Left hindlimb (tissue), 1 donor: Measurements from ENCODE around the gene DNER.
"Not testable (repeated sequence)": the region's sequence is repeated elsewhere in the genome, so short reads cannot be mapped to it uniquely, and the experiment has no call there.

Source experiments
- DNase-seq: peaks from one replicate; pipeline ENCODE4 v3.0.0-alpha.2; 2018

The DNER gene

DNA sequence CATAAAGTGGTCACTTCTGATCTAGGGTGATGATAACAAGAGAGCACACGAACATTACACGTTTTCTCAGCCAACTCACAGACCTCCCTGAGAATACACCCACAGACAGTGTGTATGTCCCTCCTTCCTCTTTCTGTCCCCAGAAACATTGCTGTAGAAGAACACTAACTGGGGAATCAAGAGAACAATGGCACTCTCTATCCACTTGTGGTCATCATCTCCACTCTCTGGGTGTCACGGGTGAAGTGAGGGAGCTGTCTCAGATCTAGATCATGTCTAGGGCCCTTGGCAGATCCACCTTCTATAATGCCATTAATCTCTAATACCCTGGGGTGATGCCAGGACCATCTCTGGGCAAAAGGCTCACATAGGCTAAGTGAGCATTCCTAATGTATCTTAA lies 97.9 kb downstream of the DNER start:
- DNase-seq = no peak

DNA sequence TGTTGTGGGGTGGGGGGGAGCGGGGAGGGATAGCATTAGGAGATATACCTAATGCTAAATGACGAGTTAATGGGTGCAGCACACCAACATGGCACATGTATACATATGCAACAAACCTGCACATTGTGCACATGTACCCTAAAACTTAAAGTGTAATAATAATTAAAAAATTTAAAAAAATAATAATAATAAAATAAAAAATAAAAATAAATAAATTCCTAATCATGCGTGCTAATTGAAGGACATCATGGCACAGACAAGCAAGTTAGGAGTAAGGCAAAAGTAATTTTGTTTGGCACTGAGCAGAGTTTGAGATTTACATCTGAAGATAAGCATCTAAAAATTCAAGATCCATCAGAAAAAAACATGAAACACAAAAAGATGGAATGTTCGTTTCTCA lies 100.3 kb downstream of the DNER start:
- not testable (repeated sequence) for DNase-seq

- DNase-seq = no peak
These were observed 101.9 kb downstream of the DNER start for GRCh38 chr2:229612384-229612971.

GRCh38 chr2:229611360-229611759 lies 103.0 kb downstream of the DNER start:
- no peak for DNase-seq

GRCh38 chr2:229610872-229611271 lies 103.5 kb downstream of the DNER start:
- no peak for DNase-seq

DNA sequence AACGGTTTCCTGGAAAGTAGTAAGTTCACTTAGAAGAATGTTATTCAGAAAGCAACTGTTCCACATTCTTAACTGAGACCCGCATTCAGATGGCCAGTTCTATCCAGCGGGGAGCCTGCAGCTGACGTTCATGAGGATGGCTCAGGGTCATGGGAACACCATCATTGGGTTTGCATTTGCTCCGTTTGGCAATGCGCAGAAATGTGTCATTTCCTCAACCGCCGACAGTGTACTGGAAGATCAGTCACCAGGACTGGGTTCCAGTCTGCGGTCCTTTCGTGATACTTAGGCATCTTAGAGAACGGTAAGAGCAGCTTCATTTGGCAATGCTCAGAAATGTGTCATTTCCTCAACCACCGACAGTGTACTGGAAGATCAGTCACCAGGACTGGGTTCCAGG lies 104.0 kb downstream of the DNER start:
- DNase-seq = no peak

DNA sequence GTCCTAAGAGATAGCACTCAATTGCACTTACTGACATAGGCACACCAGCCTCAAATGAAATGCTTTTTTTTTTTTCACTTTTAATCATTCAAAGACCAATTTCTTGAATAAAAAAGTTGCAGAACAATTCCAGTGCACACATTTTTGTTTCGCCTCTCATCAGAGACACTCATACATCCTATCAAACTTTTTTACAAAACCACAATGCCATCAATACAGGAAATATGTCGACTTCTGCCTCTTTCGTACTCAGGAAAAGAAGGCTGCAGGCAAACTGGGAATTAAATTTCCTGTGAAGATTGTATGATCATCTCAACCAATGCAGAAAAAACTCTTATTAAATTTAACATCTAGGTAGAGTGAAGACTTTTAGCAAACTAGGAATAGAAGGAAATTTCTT lies 112.4 kb downstream of the DNER start:
- no peak for DNase-seq

GRCh38 chr2:229601396-229601795 lies 113.0 kb downstream of the DNER start:
- DNase-seq = no peak

- DNase-seq = no peak
These were observed 116.1 kb downstream of the DNER start for GRCh38 chr2:229598227-229598626.

DNA sequence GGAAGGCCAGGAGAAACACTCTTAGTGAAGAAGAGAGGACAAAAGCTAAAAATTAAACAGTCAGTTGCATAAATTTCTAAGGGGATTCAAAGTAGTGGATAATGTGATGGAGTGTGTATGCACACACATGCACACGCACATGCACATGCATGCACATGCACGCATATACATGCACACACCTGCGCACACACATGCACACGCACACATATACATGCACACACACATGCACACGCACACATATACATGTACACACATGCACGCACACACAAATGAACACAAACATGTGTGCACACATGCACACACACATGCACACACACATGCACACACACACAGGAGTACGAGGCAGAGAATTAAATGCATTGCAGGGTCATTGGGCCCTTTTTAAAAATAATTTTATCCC lies 117.6 kb downstream of the DNER start:
- no peak for DNase-seq

DNA sequence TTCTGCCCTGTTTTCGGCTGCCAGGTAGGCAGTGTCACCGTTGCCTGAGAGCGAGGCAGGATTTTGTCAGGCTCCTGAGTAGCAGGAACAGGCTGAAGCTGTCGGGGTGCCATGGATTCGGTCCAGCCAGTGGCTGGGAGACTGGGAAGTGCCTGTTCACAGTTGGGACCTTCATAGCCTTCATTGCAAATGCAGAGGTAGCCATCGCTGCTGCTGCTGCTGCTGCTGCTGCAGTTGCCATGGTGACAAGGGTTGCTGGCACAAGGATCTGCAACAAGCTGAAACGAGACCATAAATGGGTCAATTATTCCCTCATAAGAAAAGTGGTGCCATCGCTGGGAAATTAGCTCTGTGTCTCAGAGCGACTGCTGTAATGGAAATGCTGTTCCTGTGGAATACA lies 122.7 kb downstream of the DNER start:
- no peak for DNase-seq

- peak; percentile 80 for DNase-seq
These were observed 127.3 kb downstream of the DNER start for GRCh38 chr2:229586746-229587705.

DNA sequence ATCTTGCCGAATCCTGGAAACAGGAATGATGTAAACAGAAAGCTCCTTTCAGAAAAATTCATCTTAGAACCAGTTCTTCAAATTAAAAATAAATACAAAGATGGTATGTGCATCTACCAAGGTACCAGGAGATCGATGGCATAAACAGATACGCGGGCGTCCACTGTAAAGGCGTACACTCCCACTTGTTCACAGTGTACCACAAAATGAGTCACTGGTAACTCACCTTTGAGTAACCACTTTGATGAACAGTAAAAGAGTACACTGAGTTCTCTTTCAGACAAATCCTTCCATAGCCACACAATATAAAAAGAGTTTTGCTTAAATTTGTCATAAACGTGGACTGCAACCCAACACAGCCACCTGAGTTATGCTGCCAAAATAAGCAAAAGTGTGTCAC lies 128.3 kb downstream of the DNER start:
- no peak for DNase-seq

DNA sequence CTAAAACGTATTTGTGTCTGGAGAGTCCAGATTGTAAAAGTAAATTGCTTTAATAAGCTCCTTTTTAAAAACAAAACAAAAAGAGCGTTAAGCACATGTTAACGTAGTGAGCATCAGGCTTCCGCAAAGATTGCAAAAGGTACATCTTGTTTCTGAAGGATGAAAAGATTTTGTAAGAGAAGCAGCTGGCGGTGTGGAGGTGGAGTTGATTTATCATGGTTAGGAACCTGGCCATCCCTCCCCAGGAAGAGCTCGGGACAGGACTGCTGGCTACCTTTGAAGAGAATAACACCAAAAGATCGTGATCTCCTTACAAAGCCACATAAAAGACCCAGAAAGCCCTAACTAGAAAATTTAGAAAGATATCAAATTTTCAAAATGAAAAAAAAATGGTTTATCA lies 132.2 kb downstream of the DNER start:
- no peak for DNase-seq

DNA sequence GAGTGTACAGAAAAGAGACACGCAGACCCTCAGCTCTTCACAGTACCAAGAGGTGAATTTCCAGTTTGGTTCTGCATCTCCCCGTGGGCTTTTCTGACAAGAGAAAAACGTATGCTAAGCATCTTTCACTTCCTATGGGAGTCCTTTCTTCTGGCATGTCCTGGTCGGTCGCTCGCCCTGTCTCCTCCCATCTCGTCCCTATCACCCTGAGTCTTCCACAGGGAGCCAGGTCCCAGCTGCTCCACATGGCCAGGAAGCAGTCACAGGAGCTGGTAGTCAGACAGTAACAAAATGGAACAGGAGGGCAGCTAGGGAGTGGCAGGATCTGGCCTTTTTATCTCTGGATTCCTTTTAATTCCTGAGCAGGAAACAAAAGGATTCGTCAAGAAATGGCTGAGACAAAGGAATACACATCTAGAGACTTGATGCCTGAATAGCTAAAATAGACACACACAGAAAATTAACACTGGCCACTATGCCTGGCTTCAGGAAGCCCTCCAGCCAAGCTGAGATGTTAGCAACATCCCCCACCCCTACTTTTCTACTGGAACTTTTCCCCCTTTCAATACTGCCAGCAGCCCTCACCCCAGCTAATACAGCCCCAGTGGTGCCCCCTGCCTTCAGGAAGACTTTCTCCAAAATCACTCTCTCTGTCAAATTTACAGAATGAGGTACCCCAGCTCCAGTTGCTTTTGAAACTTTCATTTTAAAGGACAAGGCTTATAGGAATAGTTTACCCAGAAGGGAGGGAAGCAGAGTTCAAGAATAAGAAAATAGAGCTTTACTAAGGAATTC lies 136.1 kb downstream of the DNER start:
- DNase-seq = no peak

- DNase-seq = no peak
These were observed 138.6 kb downstream of the DNER start for GRCh38 chr2:229575569-229576315.

DNA sequence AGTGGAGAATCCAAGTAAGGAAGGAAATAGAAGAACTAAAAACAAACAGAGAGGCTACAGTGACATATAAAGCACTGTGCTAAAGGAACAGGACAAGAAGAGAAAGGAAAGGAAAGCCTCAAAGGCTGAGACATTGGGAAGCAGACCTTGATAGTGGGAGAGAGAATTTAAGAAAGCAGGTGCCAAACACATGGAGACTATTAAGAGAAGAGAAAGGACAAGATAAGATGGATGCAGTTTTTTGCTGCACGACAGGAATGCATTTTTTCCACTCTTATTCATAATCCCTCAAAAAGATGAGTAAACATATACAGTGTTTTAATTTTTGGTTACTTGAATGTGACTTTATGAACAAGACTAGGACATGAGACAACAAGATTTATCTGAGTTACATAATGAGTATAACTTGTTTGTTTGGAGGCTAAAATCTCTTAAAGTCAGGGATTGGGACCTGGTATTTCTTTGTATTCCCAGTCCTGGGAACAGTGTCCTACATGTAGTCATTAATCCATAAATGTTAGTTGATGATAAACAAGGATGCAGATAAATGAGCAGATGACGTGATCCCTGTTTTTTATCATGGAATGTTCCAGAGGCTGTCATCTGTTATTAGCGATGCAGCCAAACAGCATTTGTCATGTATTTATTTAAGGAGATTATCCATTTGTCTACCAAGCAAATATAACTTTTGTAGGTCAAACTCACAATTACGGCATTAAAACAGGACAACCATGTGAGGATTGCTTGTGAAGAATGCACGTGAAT lies 141.7 kb downstream of the DNER start:
- DNase-seq = no peak

- no peak for DNase-seq
These were observed 143.1 kb downstream of the DNER start for GRCh38 chr2:229571243-229571642.

DNA sequence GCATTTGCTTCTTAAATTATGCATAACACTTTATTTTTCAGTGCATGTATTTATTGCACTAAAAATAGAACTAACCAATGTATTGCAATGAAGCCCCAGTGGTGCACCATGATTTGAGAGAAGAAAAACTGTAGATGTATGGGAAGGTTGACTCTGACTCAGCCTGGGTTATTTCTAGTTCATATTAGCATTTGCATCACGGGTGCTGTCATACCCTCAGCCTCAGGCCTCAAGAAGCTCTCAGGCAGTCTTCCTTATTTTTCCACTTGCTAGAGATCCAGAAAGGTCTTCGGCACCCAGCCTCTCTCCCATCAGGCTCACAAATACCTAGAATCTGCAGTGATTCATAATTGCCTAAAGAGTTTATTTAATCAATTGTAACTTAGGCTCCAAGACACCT lies 148.0 kb downstream of the DNER start:
- no peak for DNase-seq

- DNase-seq = no peak
These were observed 150.0 kb downstream of the DNER start for GRCh38 chr2:229564300-229564907.

DNA sequence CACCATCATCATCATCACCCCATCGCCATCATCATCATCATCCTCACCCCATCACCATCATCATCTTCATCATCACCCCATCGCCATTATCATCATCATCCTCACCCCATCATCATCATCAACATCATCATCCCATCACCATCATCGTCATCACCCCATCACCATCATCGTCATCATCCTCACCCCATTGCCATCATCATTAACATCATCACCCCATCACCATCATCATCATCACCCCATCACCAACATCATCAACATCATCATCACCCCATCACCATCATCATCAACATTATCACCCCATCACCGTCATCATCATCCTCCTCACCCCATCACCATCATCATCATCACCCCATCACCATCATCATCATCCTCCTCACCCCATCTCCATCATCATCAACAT lies 151.0 kb downstream of the DNER start:
- no peak for DNase-seq
